Tibial nerve (tissue), 3 donors: Measurements from ENCODE around the gene IL1A.

Source experiments
- POLR2A ChIP-seq, 2 donors: fragments of 450-650 bp; IDR thresholded peaks; one replicate each; pipeline ENCODE4 v1.6.1; 2017; ENCODE audit warnings: antibody characterized with exemption in 2 of 2, mild to moderate bottlenecking in 2 of 2, moderate library complexity in 2 of 2
- TF ChIP-seq, protein P1 (sequence below), 5 experiments: fragments of 200-600 bp in 3 of 5; fragments of 450-650 bp in 2 of 5; sonication (generic) in 3 of 5; IDR thresholded peaks; one replicate each; pipeline ENCODE4 v1.5.1; 2016 to 2019; ENCODE audit warnings: antibody characterized with exemption in 5 of 5, mild to moderate bottlenecking in 3 of 5, moderate library complexity in 2 of 5

DNA sequence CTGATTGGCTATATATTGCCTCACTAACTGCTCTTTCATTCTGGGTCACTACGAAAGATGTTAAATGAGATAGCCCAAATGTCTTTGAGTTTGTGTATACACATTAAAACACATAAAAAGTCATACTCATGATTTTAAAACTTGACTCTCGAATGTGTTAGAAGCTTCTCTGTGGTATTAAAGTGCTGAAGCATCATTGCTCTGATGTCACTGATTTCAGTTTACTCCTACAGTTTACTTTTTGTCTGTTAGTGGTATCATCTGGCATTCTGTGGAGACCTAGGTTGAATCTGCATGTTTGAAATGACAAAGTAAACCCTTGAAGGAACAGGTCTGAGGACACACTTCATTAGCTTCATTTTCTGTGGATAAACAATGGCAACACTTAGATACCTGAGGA lies 52.8 kb downstream of the IL1A start:
- no peak for TF ChIP-seq POLR2A (IDR thresholded peaks at IDR 0.05)
- TF ChIP-seq, protein P1, sequence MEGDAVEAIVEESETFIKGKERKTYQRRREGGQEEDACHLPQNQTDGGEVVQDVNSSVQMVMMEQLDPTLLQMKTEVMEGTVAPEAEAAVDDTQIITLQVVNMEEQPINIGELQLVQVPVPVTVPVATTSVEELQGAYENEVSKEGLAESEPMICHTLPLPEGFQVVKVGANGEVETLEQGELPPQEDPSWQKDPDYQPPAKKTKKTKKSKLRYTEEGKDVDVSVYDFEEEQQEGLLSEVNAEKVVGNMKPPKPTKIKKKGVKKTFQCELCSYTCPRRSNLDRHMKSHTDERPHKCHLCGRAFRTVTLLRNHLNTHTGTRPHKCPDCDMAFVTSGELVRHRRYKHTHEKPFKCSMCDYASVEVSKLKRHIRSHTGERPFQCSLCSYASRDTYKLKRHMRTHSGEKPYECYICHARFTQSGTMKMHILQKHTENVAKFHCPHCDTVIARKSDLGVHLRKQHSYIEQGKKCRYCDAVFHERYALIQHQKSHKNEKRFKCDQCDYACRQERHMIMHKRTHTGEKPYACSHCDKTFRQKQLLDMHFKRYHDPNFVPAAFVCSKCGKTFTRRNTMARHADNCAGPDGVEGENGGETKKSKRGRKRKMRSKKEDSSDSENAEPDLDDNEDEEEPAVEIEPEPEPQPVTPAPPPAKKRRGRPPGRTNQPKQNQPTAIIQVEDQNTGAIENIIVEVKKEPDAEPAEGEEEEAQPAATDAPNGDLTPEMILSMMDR (IDR thresholded peaks at IDR 0.05): no peak
